Inflammatory macrophage (primary cell): Measurements from ENCODE around the gene KRTAP21-1.
"Not testable (repeated sequence)": the region's sequence is repeated elsewhere in the genome, so short reads cannot be mapped to it uniquely, and the experiment has no call there.

Source experiments
- DNase-seq, 2 donors: peaks; one replicate each; pipeline ENCODE4 v3.0.0-alpha.2; 2020 to 2022
- total RNA-seq, 18 experiments: gene quantifications; one replicate each; lab custom pipeline; 2026; ENCODE audit warnings: mixed read lengths in 6 of 18, inconsistent platforms in 2 of 18; lab: John Stamatoyannopoulos, UW

KRTAP21-1 gene
- total RNA-seq, result 0 to 0.03 (median 0) reads per million in 18 experiments

DNA sequence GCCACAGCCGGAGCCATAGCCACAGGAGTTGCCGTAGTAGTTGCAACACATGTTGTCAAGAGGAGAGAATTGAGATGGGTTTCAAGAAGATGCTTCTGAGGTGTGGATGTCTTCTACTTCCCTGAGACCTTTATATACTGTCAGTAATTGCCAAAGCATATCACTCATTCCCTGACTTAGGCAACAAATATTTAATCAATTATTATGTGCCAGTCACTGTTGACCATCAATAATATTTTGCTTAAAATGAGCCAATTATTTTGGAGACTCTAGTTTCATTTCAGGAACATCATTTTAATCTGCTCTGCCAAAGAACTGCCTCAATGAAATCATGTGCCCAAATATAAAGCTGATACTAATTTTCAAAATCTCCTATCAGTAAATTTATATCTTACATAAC, at the start of gene KRTAP21-1:
TSS of gene KRTAP21-1 (minus strand) at position 101 of the 400 bp plus-strand sequence. CDS start at position 51, 50 bp downstream.
- DNase-seq, result not testable (repeated sequence)

DNA sequence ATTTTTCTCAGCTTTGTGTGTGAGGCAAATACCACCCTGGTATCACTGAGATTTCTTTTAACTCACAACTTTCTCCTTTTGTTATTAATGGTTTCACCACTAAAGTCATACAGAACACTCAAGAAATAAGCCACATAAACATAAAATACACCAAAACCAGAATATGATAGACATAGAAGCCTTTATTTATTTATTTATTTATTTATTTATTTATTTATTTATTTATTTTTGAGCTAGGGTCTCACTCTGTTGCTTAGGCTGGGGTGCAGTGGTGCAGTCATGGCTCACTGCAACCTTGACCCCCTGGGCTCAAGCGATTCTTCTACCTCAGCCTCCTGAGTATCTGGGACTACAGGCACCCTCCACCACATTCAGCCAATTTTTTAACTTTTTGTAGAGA, 45.4 kb upstream of the KRTAP21-1 start:
- DNase-seq, result no peak

DNA sequence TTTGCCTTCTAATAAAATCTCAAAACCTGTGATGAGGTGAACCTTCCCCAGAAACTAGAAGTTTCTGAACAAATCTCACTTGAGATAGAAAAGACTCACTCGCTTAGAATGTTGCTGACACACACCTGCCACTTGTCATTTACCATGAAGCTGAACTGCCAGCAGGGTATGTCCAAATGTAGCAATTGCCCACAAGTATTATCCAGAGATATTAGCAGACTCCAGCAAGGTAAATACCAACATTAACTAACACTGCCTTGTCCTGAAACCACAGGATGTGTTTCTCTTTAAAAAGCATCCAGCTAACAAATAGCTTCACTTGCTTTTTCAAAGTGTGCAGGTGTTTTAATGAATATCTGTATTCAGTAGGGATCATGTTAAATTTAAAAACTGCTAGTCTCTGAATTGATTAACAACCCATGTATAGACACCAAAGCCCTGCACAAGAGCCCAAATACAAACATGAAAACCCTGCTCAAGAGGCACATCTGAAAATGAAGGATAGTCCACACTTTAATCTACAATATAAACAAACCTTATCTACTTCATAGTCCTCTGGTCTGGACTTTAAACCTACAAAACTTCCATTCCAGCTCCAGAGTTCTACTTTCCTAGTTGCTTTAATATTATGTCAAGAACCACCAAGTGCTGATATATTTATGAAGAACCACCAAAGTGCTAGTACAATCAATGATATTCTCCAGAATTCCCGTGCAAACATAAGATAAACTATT, 38.5 kb upstream of the KRTAP21-1 start:
- DNase-seq, result no peak

DNA sequence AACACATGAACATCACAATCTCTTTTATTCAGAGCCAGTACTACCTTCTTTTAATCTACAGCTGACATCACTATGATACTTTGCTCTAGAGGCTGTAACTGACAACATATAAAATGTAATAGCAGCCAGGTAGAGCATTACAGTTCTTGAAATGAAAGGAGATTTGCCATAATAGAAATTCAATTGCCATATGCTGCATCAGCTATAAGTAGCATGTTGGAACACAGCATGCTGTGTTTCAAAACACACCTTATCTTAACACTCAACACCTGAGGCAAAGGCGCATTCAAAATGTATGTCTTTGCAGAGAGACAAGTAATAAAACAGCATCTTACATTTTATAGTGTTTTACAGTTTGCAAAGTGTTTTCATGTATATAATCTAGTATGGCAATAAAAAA, 24.0 kb upstream of the KRTAP21-1 start:
- no peak for DNase-seq

DNA sequence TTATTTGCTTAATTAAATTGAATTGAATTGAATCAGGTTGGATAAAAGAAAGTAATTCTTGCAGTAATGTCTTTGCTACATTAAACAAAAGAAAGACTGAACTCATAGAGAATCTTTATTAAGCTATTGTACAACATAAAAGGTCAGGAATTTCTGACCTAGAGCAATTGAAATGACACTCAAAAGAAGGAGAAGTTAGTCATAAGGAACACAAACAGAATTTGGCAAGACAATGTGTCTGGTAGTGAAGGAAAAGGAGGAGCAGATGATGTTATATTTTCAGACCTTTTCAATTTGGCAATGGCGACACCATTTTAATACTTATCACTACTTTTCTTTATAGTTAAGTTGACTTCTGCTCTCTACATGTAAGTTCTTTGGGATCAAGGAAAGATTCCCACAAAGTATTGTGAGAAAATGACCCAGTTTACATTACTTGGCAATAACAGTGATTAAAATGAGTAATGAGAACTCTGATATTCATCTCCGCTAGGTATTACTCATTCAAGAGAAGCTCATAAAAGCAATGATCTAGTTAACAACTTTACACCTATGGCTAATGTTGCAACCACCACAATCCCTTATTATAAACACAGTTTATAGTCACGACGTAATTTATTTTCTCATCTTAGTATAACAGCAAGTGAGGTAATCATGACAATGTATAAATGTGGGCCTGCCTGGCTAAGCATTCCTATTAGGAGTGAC, 14.7 kb upstream of the KRTAP21-1 start:
- no peak for DNase-seq

DNA sequence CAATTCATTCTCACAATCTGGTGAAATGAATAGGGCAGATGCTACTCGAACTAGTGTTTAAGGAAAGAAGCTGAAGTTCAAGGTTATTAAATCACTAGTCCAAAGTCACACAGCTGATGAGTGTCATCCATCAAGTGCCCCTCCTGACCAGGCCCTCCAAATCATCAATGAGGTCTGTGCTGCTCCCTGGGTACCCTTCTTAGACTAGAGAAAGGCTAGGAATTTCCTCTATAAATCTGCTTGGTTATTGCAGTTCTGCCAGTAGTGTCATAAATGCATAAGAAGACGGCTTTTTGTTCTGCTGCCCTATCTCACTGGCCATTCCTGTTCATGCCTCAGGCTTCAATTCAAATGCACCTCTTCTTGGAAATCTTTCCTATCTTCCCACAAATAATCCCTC, 5.5 kb upstream of the KRTAP21-1 start:
- DNase-seq, result no peak

DNA sequence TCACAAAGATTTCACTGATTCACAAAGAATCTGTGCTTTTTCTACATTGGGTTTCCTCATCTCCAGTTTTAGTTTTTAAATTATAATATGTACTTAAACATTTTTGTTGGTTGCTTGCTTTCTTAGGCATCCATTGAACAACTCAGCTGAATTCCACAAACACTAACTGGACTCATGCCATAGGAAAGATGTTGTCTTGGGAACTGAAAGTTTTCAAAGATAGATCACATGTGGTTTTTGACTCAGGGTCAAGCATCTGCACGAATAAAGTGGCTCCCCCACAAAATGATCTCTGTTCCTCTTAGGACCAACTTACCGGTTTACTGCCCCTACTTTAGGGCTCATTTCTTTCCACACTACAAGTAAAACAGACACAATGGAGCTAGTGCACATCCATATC, 3.1 kb upstream of the KRTAP21-1 start:
- DNase-seq, result no peak

DNA sequence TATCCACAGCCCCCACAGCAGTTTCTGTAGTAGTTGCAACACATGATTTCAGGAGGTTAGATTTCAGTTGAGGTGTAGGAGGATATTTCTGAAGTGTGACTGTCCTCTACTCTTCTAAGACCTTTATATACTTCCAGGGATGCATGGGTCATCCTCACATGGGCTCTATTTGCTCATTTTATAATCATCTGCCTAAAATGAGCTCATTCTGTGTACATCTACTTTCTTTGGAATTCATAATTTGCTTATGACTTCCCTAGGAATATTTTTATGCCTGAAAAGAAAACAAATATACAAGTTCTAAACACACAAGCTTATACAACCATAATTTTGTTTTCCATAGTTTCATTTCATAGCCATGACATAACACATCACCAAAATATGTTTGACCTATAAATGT, 8.1 kb downstream of the KRTAP21-1 start, which contains the start of gene KRTAP21-2:
TSS of gene KRTAP21-2 (minus strand) at position 101 of the 400 bp plus-strand sequence. CDS start at position 44, 57 bp downstream.
- no peak for DNase-seq

DNA sequence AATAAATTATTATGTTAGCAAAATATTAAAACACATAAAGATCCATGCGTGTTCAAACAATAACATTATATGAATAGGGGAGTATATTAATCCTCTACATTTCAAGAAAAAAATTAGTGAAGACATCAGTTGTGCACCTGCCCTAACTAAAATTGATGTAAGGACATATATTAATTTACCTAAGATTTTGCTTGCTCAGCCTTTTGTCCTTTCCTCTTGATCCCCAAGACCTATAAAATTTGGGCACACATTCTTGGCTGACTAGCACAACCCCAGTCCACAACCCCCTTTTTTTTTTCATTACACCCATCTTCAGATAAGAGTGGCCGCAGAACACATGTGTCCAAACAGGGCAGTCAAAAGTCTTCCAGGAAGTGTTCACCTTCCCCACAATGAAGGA, 14.8 kb downstream of the KRTAP21-1 start:
- DNase-seq, result no peak

DNA sequence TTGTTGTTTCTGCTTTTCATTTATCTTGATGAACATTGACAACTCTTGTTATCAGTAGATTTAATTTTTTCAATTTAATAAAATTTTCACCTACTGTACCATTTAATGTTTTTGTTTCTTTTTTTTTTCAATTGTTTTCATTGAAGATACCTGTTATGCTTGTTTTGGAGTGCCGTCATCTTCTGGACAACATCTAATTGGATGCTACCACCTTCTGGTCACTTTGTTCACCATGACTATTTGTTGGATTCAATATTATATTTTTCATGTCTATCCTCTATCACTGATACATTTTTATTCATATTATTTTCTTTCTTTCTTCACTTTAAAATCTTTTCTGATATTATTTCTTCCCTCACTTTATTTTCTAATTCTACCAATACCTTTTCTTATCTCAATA, 22.2 kb downstream of the KRTAP21-1 start:
- DNase-seq, result no peak

DNA sequence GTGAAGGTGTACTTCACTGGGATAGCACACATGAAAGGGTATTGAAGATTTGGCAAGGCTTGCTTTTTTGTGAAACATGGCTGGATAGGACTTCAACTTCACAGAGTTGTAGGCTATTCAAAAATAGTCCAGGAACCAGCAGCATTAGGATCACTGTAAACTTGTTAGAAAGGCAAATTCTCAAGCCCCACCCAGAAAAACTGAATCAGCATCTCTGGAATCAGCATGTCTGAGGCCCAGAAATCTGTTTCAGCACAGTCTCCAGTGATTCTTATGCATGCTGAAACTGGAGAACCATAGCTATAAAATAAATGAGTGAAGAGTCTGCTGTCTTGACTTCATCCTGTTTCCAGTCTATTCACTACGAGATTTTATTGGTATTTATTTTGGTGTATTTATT, 28.5 kb downstream of the KRTAP21-1 start:
- DNase-seq, result no peak

DNA sequence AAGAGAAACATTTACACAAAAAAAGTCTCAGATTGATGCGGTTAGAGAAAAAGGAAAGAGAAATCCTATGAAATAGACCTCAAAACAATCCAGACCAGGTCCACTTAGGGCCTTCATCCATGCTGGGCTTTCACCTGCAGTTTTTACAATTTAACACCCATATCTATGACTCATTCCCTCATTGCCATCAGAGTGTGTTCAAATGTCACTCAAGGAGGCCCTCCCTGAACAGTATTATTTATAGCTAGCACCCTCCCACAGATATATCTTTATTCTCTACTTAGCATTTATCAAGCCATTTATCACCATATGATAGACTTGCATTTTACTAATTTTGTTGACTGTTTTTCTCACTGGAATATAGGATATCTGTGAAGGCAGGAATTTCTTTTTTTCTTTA, 35.8 kb downstream of the KRTAP21-1 start:
- no peak for DNase-seq

DNA sequence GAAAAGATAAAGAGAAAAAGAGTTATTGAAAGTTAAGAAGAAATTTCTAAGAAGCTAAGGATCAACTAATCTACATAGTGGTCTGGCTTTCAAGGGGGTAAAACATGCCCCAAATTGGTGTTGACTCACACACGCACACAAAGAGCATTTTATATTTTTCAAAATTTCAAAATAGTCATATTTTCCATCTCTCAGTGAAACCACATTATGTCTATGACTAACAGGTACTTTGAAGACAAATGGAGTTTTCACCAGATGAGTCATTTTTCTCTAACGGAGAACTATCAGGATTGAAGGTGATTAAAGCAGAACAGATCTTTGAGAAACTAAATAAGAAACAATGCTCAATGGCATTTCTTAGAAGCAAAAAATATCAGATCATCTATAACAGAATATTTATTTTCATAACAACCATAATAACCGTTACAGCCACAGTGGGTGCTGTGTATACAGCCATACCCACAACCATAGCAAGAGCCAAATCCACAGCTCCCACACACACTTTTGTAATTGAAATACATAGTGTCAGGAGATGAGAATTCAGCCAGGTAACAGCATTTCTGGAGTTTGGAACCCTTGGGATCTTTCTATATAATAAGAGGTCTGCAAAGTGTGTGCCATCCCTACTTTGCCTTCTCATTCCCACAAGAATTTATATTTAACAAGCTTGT, 36.9 kb downstream of the KRTAP21-1 start, which contains the start of gene KRTAP21-3:
TSS of gene KRTAP21-3 (minus strand) at position 539 of the 671 bp plus-strand sequence. CDS start at position 521, 18 bp downstream.
- no peak for DNase-seq

DNA sequence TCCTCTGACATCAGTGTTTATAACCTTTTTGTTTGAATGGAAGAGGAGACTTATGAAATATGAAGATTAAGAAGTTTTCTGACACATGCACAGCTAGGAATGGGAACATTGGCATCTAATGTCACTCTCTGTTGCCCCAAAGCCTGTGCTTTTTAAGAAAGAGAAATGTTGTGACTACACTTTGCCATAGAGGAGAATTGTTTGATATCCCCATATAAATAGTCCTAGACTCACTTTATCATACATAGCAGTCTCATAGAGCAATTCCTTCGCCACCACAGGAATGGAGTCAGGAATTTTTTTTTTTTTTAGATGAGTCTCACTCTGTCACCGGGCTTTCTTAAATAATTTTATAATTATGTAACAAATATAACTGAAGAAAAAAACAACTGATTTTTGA, 38.1 kb downstream of the KRTAP21-1 start:
- DNase-seq, result no peak

DNA sequence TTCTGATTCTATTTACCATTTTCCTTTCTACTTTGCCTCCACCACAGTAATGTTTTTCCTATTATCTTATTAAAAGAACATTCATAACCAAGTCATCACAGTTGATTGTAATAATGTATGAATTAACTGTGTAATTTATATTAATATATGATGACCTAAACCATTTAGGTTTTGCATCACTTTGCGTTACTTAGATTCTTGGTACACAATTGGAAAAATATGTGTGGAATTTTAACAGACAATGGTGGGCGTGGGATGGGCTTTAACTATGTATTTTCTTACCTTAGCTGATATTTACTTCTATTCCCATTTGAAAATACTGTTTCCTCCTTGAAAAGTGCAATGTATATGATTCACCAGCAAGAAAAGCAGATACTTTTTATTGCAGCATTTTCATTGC, 40.3 kb downstream of the KRTAP21-1 start:
- no peak for DNase-seq

DNA sequence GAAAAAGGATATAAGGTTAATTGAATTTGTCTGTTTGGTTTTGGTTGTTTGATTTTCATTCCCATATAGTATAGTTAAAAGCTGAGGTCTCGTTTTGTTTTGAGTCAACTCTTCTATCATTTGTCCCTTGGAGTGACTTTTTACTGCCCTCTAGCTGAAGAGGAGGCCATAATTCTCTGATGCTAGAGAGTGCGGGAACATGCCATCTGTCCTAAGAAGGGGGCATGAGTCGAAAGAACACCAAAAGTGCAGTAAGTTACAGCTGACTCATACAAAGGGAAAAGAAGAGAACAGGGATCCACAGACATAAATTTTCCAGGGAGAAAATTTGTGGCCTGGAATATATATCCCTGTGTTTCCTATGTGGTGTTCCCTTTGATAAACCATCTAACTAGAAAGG, 40.8 kb downstream of the KRTAP21-1 start:
- no peak for DNase-seq

DNA sequence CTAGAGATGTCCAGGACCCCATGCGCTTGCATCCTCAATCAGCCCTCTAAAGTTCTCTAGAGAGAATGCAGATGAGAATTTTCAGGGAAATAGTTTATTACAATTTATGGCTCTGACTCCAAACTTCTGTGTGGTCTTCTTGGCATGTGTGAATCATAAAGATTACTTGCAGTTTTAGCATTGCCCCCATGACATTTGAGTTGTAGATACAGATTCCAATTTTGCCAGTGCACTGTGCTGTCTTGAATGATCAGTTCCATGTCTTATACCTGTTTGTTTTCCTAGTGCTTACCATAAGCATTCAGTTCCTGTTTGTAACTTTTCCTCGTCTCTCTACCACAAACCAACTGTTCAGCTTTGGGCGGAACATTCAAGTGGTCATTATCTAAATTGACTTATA, 41.5 kb downstream of the KRTAP21-1 start:
- DNase-seq, result no peak

DNA sequence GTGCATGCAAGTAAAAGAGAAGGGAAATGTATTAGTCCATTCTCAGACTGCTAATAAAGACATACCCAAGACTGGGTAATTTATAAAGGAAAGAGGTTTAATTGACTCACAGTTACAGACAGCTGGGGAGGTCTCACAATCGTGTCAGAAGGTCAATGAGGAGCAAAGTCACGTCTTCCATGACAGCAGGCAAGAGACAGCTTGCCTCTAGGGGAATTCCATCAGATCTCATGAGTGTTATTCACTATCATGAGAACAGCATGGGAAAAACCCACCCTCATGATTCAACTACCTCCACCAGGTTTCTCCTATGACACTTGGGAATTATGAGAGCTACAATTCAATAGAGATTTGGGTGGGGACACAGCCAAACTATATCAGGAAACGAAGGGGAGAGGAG, 44.7 kb downstream of the KRTAP21-1 start:
- DNase-seq, result no peak

DNA sequence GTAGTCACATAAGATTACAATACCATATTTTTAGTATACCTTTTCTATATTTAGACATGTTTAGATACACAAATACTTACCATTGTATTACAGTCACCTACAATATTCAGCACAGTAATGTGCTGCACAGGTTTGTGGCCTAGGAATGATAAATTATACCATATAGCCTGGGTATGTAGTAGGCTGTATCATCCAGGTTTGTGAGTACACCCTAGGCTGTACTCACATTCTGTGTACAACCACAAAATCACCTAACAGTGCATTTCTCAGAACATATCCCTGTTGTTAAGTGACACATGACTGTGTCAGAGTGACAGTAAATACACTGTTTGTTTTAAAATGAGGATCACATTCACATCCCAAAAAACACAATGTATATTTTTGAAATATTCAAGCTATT, 47.8 kb downstream of the KRTAP21-1 start:
- DNase-seq, result no peak
